ENCODE data around the gene RFX7. TPM values are rescaled to one million over a fixed set of nuclear protein-coding genes. Genes with fewer than 3 reads are reported as not detected.

Gene RFX7
- total and polyA plus RNA-seq, 9 donors: 3.0 to 19.5 (median 14.8) TPM

DNA sequence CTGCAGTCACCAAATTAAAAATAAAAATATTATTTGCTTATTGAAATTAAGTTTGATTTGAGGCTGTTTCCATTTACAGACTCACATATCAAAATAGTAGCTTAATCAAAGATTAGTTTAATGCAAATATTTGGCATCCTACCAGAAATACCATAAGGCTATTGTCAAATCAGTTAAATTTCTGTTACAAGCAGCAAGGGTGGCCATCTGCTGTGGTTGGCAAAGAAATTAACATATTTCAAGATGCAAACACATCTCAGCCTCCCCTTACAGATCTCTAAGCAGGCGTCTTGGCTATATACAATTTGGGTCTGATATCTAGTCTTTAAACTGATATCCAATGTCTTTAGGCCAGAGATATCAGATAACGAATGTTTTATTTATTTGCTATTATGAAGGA is 167.0 kb downstream of the RFX7 start:
- H3K9me3 ChIP-seq: no peaks in the 10 kb centered on the region
- whole genome bisulfite sequencing, 3 donors: 30 to 62% (median 38%) methylated on average over 2 of the region's 2 CpGs
- no peaks in the 10 kb centered on the region for H3K4me1 ChIP-seq (ENCODE audit: insufficient read depth)
- no peak overlapping the region for H3K27ac ChIP-seq
- H3K27me3 ChIP-seq: no peaks in the 10 kb centered on the region
- H3K4me3 ChIP-seq: no peak overlapping the region
- no peak for DNase-seq
- TF ChIP-seq, protein P1, sequence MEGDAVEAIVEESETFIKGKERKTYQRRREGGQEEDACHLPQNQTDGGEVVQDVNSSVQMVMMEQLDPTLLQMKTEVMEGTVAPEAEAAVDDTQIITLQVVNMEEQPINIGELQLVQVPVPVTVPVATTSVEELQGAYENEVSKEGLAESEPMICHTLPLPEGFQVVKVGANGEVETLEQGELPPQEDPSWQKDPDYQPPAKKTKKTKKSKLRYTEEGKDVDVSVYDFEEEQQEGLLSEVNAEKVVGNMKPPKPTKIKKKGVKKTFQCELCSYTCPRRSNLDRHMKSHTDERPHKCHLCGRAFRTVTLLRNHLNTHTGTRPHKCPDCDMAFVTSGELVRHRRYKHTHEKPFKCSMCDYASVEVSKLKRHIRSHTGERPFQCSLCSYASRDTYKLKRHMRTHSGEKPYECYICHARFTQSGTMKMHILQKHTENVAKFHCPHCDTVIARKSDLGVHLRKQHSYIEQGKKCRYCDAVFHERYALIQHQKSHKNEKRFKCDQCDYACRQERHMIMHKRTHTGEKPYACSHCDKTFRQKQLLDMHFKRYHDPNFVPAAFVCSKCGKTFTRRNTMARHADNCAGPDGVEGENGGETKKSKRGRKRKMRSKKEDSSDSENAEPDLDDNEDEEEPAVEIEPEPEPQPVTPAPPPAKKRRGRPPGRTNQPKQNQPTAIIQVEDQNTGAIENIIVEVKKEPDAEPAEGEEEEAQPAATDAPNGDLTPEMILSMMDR (IDR thresholded peaks at IDR 0.05): no peak
- TF ChIP-seq POLR2A (IDR thresholded peaks at IDR 0.05) (no peak), EP300 (IDR thresholded peaks at IDR 0.05) (no peak)
- H3K36me3 ChIP-seq: no peaks in the 10 kb centered on the region
- intact Hi-C loops (cut with DNase I): no loop called here

DNA sequence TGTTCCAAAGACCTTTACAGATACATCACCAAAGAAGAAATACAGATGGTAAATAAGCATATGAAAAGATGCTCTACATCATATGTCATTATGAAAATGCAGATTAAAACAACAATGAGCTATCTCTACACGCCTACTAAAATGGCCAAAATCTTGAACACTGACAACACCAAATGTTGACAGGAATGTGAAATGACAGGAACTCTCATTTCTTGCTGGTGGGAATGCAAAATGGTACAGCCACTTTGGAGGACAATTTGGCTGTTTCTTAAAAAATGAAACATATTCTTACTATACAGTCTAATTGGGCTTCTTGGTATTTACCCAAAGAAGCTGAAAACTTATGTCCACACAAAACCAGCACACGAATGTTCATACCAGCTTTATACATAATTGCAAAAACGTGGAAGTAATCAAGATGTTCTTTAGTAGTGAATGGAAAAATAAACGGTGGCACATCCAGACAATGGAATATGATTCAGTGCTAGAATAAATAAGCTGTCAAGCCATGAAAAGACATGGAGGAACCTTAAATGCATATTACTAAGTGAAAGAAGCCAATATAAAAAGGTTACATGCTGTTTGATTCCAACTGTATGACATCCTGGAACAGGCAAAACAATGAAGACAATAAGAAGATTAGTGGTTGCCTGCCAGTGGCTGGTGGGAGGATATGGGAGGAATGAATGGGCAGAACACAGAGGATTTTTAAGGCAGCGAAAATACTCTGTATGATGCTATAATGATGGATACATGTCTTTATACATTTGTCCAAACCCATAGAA is 169.0 kb downstream of the RFX7 start:
- no peaks in the 10 kb centered on the region for H3K36me3 ChIP-seq
- no peak overlapping the region for H3K4me3 ChIP-seq
- H3K27me3 ChIP-seq: no peaks in the 10 kb centered on the region
- intact Hi-C loops (cut with DNase I): no loop called here
- WGBS, 3 donors: 56 to 58% (median 57%) methylated on average over 5 of the region's 5 CpGs
- no peak overlapping the region for H3K27ac ChIP-seq
- H3K9me3 ChIP-seq: no peaks in the 10 kb centered on the region
- H3K4me1 ChIP-seq (ENCODE audit: insufficient read depth): no peaks in the 10 kb centered on the region
- TF ChIP-seq EP300 (IDR thresholded peaks at IDR 0.05) (no peak), POLR2A (IDR thresholded peaks at IDR 0.05) (no peak)
- TF ChIP-seq, protein P1 (IDR thresholded peaks at IDR 0.05): no peak
- no peak for DNase-seq

- Histone ChIP-seq H3K27ac (no peak overlapping the region), H3K4me3 (no peak overlapping the region), H3K27me3 (no peaks in the 10 kb centered on the region), H3K4me1 (ENCODE audit: insufficient read depth) (no peaks in the 10 kb centered on the region), H3K36me3 (no peaks in the 10 kb centered on the region), H3K9me3 (no peaks in the 10 kb centered on the region)
- TF ChIP-seq EP300 (IDR thresholded peaks at IDR 0.05): no peak
- TF ChIP-seq, protein P1 (IDR thresholded peaks at IDR 0.05): no peak
- no peak for TF ChIP-seq POLR2A (IDR thresholded peaks at IDR 0.05)
- DNase-seq: no peak
- 79 to 83% (median 81%) methylated on average over 3 of the region's 3 CpGs for WGBS, 3 donors
- intact Hi-C loops (cut with DNase I): no loop called here
Observed at GRCh38 chr15:56064152-56064551, 179.5 kb downstream of the RFX7 start.

DNA sequence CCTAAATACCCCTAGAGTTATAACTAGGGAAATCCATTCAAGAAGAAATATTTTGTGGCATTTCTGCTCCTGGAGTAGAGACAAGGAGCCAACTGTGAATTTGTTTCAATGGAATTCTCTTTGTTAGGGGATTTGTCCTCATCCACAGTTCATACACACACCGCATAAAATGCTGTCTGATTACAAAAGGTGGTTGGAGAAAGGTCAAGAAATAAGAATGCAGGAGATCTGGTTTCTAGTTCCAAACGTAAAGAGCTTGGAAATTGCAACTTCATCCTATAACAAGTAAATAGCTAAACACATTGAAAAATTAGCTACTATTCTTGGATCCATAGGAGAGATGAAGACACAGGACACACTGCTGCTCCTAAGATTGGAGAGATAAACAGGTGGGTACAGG is 184.0 kb downstream of the RFX7 start:
- 81 to 83% (median 81%) methylated on average over 2 of the region's 2 CpGs for WGBS, 3 donors
- H3K36me3 ChIP-seq: no peaks in the 10 kb centered on the region

More for the DNA sequence above, 184.0 kb downstream of the RFX7 start:
- Histone ChIP-seq H3K27me3 (no peaks in the 10 kb centered on the region), H3K4me1 (ENCODE audit: insufficient read depth) (no peaks in the 10 kb centered on the region), H3K9me3 (no peaks in the 10 kb centered on the region), H3K27ac (no peak overlapping the region), H3K4me3 (no peak overlapping the region)
- no peak for TF ChIP-seq EP300 (IDR thresholded peaks at IDR 0.05)
- TF ChIP-seq, protein P1 (IDR thresholded peaks at IDR 0.05): no peak
- TF ChIP-seq POLR2A (IDR thresholded peaks at IDR 0.05): no peak
- intact Hi-C loops (cut with DNase I): no loop called here
- DNase-seq: no peak
